Loucy (cell line): ENCODE measurements around the gene TXNDC5.

Experiments used
- EZH2phosphoT487 ChIP-seq: fragments of 200-600 bp; IDR thresholded peaks from 2 replicates; pipeline ENCODE4 v1.6.1; 2018; ENCODE audit warnings: antibody characterized with exemption, mild to moderate bottlenecking, moderate library complexity, borderline replicate concordance
- TF ChIP-seq, protein P1 (sequence below): fragments of 200-600 bp; sonication (generic); conservative IDR thresholded peaks from 2 replicates; pipeline ENCODE4 v1.5.1; 2014; ENCODE audit warnings: mild to moderate bottlenecking, antibody characterized with exemption, low read length

DNA sequence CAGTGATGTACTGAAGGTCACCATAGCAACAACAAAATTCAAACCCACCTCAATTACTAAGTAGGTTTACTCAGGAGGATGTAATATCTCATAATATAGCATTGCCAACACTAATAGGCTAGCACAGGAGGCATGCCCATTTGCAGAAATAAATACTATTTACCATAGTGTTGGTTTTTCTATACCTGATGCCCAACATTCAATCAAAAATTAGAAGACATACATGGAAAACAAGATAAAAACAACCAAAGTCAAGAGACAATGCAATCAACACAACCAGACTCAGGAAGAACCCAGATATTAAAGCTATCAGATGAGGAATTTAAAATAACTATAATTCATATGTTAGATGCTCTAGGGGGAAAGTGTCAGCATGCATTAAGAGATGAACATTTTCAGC, 14.3 kb upstream of the TXNDC5 start:
- TF ChIP-seq, protein P1, sequence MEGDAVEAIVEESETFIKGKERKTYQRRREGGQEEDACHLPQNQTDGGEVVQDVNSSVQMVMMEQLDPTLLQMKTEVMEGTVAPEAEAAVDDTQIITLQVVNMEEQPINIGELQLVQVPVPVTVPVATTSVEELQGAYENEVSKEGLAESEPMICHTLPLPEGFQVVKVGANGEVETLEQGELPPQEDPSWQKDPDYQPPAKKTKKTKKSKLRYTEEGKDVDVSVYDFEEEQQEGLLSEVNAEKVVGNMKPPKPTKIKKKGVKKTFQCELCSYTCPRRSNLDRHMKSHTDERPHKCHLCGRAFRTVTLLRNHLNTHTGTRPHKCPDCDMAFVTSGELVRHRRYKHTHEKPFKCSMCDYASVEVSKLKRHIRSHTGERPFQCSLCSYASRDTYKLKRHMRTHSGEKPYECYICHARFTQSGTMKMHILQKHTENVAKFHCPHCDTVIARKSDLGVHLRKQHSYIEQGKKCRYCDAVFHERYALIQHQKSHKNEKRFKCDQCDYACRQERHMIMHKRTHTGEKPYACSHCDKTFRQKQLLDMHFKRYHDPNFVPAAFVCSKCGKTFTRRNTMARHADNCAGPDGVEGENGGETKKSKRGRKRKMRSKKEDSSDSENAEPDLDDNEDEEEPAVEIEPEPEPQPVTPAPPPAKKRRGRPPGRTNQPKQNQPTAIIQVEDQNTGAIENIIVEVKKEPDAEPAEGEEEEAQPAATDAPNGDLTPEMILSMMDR: no peak
- no peak for TF ChIP-seq EZH2phosphoT487
